GM12875 (cell line): ENCODE measurements around the gene BLOC1S2.
"Not testable (repeated sequence)": the region's sequence is repeated elsewhere in the genome, so short reads cannot be mapped to it uniquely, and the experiment has no call there.

Source experiments
- H3K4me3 ChIP-seq: one replicate; pipeline ENCODE4 v1.5.1; 2011; ENCODE audit warnings: low read depth, low read length, control low read depth
- TF ChIP-seq, protein P1 (sequence below): IDR thresholded peaks from 2 replicates; pipeline ENCODE4 v1.5.1; 2011; ENCODE audit warnings: low read depth, mild to moderate bottlenecking, control low read depth, inconsistent platforms, low read length, moderate library complexity, borderline replicate concordance; ENCODE audit not compliant: insufficient read depth

The BLOC1S2 gene

DNA sequence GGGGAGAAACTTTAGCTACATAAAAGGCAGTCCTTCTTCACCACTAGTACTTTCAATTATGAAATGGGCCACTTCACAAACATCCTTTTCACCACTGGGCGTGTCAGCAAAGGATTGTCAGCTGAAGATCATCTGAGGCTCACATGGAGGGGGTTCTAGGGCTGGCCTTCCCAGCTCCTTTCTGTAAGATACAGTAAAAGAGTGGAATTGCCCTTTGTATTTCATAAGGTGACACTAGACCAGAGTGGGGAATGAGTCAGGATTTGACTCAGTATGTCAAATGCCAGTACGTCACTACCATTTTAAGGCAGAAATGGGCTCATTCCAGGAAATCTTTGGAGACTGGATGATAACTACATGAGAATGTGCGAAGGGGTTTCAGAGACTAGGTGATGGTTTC lies 21.2 kb upstream of the BLOC1S2 start:
- H3K4me3 ChIP-seq: no peak overlapping the region
- TF ChIP-seq, protein P1, sequence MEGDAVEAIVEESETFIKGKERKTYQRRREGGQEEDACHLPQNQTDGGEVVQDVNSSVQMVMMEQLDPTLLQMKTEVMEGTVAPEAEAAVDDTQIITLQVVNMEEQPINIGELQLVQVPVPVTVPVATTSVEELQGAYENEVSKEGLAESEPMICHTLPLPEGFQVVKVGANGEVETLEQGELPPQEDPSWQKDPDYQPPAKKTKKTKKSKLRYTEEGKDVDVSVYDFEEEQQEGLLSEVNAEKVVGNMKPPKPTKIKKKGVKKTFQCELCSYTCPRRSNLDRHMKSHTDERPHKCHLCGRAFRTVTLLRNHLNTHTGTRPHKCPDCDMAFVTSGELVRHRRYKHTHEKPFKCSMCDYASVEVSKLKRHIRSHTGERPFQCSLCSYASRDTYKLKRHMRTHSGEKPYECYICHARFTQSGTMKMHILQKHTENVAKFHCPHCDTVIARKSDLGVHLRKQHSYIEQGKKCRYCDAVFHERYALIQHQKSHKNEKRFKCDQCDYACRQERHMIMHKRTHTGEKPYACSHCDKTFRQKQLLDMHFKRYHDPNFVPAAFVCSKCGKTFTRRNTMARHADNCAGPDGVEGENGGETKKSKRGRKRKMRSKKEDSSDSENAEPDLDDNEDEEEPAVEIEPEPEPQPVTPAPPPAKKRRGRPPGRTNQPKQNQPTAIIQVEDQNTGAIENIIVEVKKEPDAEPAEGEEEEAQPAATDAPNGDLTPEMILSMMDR: no peak

DNA sequence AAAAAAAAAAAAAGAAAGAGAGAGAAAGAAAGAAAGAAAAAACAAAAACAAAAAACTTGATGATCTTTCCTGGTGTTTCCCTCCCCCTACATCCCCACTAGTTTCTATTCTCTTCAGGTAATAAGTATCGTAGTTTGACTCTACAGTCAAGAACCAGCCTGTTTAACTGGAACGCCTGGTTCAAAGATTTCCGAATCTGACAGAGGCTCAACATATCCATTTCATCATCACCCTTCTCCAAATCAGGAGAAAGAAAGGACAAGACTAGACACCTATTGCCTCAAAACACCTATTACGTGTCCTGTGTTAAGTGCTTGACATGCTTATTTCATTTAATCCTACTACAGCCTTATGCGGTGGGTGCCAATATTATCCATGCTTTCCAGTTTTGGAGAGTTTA lies 20.4 kb upstream of the BLOC1S2 start:
- TF ChIP-seq, protein P1: no peak

DNA sequence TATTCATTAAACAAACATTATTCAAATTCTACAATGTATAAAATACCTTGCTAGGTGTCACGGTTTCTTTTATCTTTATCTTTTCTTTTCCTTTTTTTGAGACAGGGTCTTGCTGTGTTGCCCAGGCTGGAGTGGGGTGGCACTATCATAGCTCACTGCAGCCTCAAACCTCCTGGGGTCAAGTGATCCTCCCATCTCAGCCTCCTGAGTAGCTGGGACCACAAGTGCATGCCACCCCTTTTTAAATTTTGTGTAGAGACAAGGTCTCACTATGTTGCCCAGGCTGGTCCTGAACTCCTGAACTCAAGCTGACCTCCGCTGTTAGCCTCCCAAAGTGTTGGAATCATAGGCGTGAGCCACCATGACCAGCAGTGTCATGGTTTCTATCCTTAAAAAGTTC lies 17.9 kb upstream of the BLOC1S2 start:
- no peak overlapping the region for H3K4me3 ChIP-seq
- TF ChIP-seq, protein P1: no peak

More for the DNA sequence above, 20.4 kb upstream of the BLOC1S2 start:
- no peak overlapping the region for H3K4me3 ChIP-seq

DNA sequence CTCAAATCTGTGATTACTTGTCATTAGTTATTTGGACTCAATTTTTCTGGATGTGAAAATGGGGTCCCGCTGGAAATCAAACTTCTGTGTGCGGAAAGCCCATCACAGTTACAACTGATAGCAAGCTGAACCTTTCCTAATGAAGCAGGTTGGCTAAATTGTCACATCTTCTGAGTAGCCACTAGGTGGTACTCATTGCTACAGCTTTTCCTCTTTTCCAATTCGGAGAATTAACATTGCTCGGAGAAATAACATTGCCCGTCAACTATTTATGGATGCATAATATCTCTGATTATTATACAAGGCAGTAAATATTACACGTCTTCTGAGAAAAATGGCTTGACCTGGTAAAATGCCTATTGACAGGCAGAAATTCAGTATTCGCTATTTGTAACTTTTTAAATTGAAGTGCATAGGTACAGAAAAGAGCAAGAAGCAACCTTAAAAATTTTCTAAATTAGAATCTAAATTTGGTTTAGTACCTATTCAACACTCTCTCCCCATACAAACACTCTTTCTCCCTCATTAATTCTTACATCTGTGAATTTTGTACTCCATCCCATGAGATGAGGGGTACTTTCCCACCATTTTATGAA lies 17.3 kb upstream of the BLOC1S2 start:
- no peak overlapping the region for H3K4me3 ChIP-seq
- TF ChIP-seq, protein P1: peak; percentile 61

DNA sequence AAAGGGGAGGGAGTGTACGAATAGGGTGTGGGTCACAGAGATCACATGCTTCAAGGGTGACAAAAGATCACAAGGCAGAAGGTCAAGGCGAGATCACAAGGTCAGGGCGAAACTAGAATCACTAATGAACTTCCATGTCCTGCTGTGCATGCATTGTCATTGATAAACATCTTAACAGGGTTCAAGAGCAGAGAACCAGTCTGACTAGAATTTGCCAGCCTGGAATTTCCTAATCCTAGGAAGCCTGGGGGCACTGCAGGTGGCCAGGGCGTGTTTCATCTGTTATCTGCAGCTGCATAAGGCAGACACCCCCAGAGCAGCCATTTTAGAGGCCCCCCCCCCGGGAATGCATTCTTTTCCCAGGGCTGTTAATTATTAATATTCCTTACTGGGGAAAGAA lies 14.6 kb upstream of the BLOC1S2 start:
- H3K4me3 ChIP-seq: not testable (repeated sequence)

DNA sequence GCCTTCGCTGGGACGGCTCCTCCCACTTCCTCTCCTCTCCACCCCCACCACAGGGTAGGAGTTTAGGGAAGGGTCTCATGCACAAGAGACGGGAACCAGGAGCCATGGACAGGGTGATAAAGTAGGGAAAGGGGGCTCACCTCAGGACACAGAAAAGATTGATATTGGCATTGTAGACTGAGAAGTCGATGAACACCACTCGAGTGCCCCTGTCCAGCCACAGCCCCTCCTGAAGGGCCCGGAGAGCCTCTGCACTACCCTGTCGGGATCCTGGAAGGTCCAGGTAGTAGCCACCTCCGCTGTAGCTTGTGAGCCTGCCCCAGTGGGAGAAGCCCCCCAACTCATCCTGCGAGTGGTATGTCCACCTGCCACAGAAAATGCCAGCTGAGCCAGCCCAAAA lies 10.8 kb upstream of the BLOC1S2 start:
- H3K4me3 ChIP-seq: no peak overlapping the region
- TF ChIP-seq, protein P1: no peak

DNA sequence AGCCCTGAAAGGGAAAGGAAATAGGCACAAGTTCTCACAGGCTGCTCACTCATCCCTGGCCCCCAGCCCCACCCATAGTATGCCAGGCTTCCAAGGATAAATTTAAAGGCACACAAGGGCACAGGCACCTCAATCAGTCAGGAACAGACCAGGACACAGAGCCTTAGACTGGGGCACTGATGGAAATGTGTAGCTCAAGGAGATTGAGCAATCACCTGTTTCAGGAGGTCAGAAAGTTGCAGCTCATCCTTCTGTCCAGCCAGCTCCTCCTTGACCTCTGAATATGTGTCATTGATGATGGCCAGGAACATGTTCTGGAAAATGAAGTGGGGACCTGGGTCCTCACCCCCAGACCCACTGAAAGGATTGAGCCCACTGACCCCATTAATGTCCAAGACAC lies 6.6 kb upstream of the BLOC1S2 start:
- no peak overlapping the region for H3K4me3 ChIP-seq
- TF ChIP-seq, protein P1: no peak

DNA sequence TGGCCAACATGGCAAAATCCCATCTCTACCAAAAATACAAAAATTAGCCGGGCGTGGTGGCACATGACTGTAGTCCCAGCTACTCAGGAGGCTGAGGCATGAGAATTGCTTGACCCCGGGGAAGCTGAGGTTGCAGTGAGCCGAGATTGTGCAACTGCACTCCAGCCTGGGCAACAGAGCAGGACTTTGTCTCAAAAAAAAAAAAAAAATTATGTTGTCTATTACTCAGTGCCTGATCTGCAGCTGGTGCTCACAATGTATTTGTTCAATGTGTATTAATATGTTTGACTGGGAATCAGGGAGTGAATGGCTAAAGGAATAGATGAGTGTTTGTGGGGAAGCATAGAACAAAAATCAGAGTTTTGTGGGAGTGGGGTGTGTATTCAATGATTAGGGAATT lies 5.8 kb upstream of the BLOC1S2 start:
- not testable (repeated sequence) for H3K4me3 ChIP-seq
